HL-60 (cell line): ENCODE data around the gene FOXP2.

ENCODE experiments used
- GABPA ChIP-seq: IDR thresholded peaks from 2 replicates; pipeline ENCODE4 v1.6.1; 2012; ENCODE audit warnings: low read depth
- POLR2AphosphoS5 ChIP-seq: IDR thresholded peaks from 2 replicates; pipeline ENCODE4 v1.6.1; 2012; ENCODE audit warnings: low read depth
- TF ChIP-seq, protein P1 (sequence below): IDR thresholded peaks from one replicate; pipeline ENCODE4 v1.5.1; 2011; ENCODE audit warnings: low read length, control low read depth, inconsistent platforms; ENCODE audit not compliant: insufficient read depth
- TF ChIP-seq, protein P2 (sequence below): IDR thresholded peaks from 2 replicates; pipeline ENCODE4 v1.6.1; 2012; ENCODE audit warnings: low read depth; ENCODE audit not compliant: insufficient replicate concordance

DNA sequence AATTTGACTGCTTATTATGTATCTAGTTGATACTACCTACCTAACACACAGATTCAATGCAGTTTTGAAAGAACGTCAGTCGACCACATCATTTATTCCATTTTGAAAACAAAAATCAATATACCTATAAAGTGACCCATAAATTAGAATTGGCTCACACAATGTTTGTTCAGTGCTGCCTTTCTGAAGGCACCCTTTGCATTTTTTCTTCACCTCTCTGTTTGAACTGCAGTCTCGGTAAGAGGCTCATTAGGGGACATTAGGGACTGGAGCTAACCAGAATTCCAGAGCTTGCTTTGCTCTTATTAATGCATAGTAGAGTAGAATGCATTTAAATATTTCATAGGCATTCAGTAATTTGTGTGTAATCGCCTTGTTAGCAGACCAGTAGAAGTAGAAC lies 234.1 kb downstream of the FOXP2 start:
- TF ChIP-seq, protein P1, sequence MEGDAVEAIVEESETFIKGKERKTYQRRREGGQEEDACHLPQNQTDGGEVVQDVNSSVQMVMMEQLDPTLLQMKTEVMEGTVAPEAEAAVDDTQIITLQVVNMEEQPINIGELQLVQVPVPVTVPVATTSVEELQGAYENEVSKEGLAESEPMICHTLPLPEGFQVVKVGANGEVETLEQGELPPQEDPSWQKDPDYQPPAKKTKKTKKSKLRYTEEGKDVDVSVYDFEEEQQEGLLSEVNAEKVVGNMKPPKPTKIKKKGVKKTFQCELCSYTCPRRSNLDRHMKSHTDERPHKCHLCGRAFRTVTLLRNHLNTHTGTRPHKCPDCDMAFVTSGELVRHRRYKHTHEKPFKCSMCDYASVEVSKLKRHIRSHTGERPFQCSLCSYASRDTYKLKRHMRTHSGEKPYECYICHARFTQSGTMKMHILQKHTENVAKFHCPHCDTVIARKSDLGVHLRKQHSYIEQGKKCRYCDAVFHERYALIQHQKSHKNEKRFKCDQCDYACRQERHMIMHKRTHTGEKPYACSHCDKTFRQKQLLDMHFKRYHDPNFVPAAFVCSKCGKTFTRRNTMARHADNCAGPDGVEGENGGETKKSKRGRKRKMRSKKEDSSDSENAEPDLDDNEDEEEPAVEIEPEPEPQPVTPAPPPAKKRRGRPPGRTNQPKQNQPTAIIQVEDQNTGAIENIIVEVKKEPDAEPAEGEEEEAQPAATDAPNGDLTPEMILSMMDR: no peak
- TF ChIP-seq GABPA (no peak), POLR2AphosphoS5 (no peak)
- TF ChIP-seq, protein P2, sequence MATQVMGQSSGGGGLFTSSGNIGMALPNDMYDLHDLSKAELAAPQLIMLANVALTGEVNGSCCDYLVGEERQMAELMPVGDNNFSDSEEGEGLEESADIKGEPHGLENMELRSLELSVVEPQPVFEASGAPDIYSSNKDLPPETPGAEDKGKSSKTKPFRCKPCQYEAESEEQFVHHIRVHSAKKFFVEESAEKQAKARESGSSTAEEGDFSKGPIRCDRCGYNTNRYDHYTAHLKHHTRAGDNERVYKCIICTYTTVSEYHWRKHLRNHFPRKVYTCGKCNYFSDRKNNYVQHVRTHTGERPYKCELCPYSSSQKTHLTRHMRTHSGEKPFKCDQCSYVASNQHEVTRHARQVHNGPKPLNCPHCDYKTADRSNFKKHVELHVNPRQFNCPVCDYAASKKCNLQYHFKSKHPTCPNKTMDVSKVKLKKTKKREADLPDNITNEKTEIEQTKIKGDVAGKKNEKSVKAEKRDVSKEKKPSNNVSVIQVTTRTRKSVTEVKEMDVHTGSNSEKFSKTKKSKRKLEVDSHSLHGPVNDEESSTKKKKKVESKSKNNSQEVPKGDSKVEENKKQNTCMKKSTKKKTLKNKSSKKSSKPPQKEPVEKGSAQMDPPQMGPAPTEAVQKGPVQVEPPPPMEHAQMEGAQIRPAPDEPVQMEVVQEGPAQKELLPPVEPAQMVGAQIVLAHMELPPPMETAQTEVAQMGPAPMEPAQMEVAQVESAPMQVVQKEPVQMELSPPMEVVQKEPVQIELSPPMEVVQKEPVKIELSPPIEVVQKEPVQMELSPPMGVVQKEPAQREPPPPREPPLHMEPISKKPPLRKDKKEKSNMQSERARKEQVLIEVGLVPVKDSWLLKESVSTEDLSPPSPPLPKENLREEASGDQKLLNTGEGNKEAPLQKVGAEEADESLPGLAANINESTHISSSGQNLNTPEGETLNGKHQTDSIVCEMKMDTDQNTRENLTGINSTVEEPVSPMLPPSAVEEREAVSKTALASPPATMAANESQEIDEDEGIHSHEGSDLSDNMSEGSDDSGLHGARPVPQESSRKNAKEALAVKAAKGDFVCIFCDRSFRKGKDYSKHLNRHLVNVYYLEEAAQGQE: no peak
